BLaER1 treated with 17β-estradiol and CSF1 and Interleukin-3, amounts not matched to agents 10 nM and 100 nM (cell line): ENCODE measurements around the gene ATG7.

Experiments
- H3K27ac ChIP-seq, 11 experiments: shearing (Covaris generic); formaldehyde crosslinking; 2 replicates each; pipeline ENCODE4 v1.8.1; 2022
- H3K27me3 ChIP-seq, 11 experiments: shearing (Covaris generic); formaldehyde crosslinking; 2 replicates each; pipeline ENCODE4 v1.8.1; 2022
- H3K36me3 ChIP-seq, 11 experiments: shearing (Covaris generic); formaldehyde crosslinking; 2 replicates each; pipeline ENCODE4 v1.8.1; 2022
- H3K4me1 ChIP-seq, 10 experiments: shearing (Covaris generic); formaldehyde crosslinking; 2 replicates each; pipeline ENCODE4 v1.8.1; 2022
- H3K4me2 ChIP-seq, 11 experiments: shearing (Covaris generic); formaldehyde crosslinking; 2 replicates each; pipeline ENCODE4 v1.8.1; 2022
- H3K4me3 ChIP-seq, 10 experiments: shearing (Covaris generic); formaldehyde crosslinking; 2 replicates each; pipeline ENCODE4 v1.8.1; 2022
- H3K9ac ChIP-seq, 11 experiments: shearing (Covaris generic); formaldehyde crosslinking; 2 replicates each; pipeline ENCODE4 v1.8.1; 2022
- H3K9me3 ChIP-seq, 11 experiments: shearing (Covaris generic); formaldehyde crosslinking; replicated peaks in 1 of 11; 2 replicates each; pipeline ENCODE4 v1.8.1; 2022
- H4K20me1 ChIP-seq, 11 experiments: shearing (Covaris generic); formaldehyde crosslinking; 2 replicates each; pipeline ENCODE4 v1.8.1; 2022
- Cebpa-rat ChIP-seq, 11 experiments: shearing (Covaris generic); IDR thresholded peaks; 2 replicates each; pipeline ENCODE4 v1.8.1; 2022

Gene ATG7

DNA sequence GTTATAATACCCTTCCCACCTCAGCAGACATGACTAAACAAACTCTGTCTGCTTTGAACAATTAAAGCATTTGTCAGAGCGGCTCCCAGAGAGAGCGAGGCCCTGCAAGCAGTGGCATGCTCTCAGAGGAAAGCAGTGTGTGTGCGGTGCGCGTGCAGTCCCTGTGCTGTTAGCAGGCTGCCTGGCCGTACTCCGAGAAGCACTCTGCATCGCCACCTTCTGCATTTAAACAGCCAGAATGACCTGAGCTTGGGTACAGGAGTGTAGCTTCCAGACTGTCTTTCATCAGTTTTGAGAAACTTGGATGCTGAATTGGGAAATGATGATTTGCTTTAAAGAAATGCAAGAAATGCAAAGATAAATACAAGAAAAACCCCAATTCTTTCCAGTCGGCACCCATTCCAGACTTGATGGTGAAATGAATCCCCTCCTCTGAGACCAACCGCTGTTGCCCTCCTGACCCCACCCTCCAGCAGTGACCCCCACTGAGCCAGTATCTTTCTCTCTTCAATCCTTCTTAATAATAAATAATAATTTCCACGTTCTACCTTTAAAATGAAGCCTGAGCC, 258.0 kb downstream of the ATG7 start:
- peaks cover 0 to 80% (median 9%) of the 10 kb centered on the region in 11 experiments; a peak in 10 of 22 replicates for H4K20me1 ChIP-seq
- no peaks in the 10 kb centered on the region for H3K27me3 ChIP-seq
- peaks cover 0 to 9% (median 4%) of the 10 kb centered on the region in 11 experiments; a peak in 8 of 22 replicates for H3K9me3 ChIP-seq
- H3K4me1 ChIP-seq = no peaks in the 10 kb centered on the region
- peaks cover 0 to 84% (median 0%) of the 10 kb centered on the region in 11 experiments; a peak in 10 of 22 replicates for H3K36me3 ChIP-seq
- H3K4me2 ChIP-seq = no peak overlapping the region
- no peak overlapping the region for H3K9ac ChIP-seq
- no peak overlapping the region for H3K4me3 ChIP-seq
- TF ChIP-seq Cebpa-rat (IDR thresholded peaks at IDR 0.05) = no peak
- no peak overlapping the region for H3K27ac ChIP-seq

GRCh38 chr3:11532931-11533391, 260.8 kb downstream of the ATG7 start:
- H3K27ac ChIP-seq = no peak overlapping the region

GRCh38 chr3:11534011-11534792, 262.0 kb downstream of the ATG7 start:
- Histone ChIP-seq H3K27ac (no peak overlapping the region), H3K4me2 (no peak overlapping the region), H3K9ac (no peak overlapping the region), H3K4me1 (peaks cover 7 to 15% (median 11%) of the 10 kb centered on the region in 10 experiments; a peak in 17 of 20 replicates), H3K9me3 (no peaks in the 10 kb centered on the region), H3K27me3 (no peaks in the 10 kb centered on the region), H4K20me1 (peaks cover 0 to 96% (median 9%) of the 10 kb centered on the region in 11 experiments; a peak in 14 of 22 replicates), H3K4me3 (no peak overlapping the region), H3K36me3 (peaks cover 0 to 65% (median 0%) of the 10 kb centered on the region in 11 experiments; a peak in 6 of 22 replicates)
- no peak for TF ChIP-seq Cebpa-rat (IDR thresholded peaks at IDR 0.05)

More at GRCh38 chr3:11532931-11533391, 260.8 kb downstream of the ATG7 start:
- H3K36me3 ChIP-seq = peaks cover 0 to 72% (median 0%) of the 10 kb centered on the region in 11 experiments; a peak in 8 of 22 replicates
- H3K4me1 ChIP-seq = peaks cover 7 to 15% (median 11%) of the 10 kb centered on the region in 10 experiments; a peak in 17 of 20 replicates
- H3K4me2 ChIP-seq = no peak overlapping the region
- no peaks in the 10 kb centered on the region for H3K27me3 ChIP-seq
- no peak overlapping the region for H3K4me3 ChIP-seq
- H4K20me1 ChIP-seq = peaks cover 0 to 91% (median 9%) of the 10 kb centered on the region in 11 experiments; a peak in 14 of 22 replicates
- H3K9me3 ChIP-seq = 0 out of 22 replicates have a peak, but pooled peaks cover 0 to under 1% (median 0%) of the 10 kb centered on the region in 11 experiments
- no peak for TF ChIP-seq Cebpa-rat (IDR thresholded peaks at IDR 0.05)
- no peak overlapping the region for H3K9ac ChIP-seq

GRCh38 chr3:11534793-11535101, 262.6 kb downstream of the ATG7 start:
- H3K36me3 ChIP-seq = peaks cover 0 to 65% (median 0%) of the 10 kb centered on the region in 11 experiments; a peak in 6 of 22 replicates
- no peaks in the 10 kb centered on the region for H3K9me3 ChIP-seq
- no peak overlapping the region for H3K4me3 ChIP-seq
- H3K4me2 ChIP-seq = no peak overlapping the region
- no peak overlapping the region for H3K27ac ChIP-seq
- no peak for TF ChIP-seq Cebpa-rat (IDR thresholded peaks at IDR 0.05)
- peaks cover 7 to 15% (median 11%) of the 10 kb centered on the region in 10 experiments; a peak in 17 of 20 replicates for H3K4me1 ChIP-seq
- peaks cover 0 to 96% (median 15%) of the 10 kb centered on the region in 11 experiments; a peak in 14 of 22 replicates for H4K20me1 ChIP-seq
- no peaks in the 10 kb centered on the region for H3K27me3 ChIP-seq
- H3K9ac ChIP-seq = no peak overlapping the region

- Histone ChIP-seq H3K36me3 (peaks cover 0 to 61% (median 0%) of the 10 kb centered on the region in 11 experiments; a peak in 6 of 22 replicates), H3K4me1 (peaks cover 7 to 15% (median 11%) of the 10 kb centered on the region in 10 experiments; a peak in 17 of 20 replicates), H3K4me2 (no peak overlapping the region), H3K27ac (no peak overlapping the region), H4K20me1 (peaks cover 0 to 96% (median 16%) of the 10 kb centered on the region in 11 experiments; a peak in 14 of 22 replicates), H3K9me3 (no peaks in the 10 kb centered on the region), H3K9ac (no peak overlapping the region), H3K4me3 (no peak overlapping the region), H3K27me3 (no peaks in the 10 kb centered on the region)
- no peak for TF ChIP-seq Cebpa-rat (IDR thresholded peaks at IDR 0.05)
Measured at GRCh38 chr3:11535243-11535960, 263.2 kb downstream of the ATG7 start.

- no peak overlapping the region for H3K9ac ChIP-seq
- no peak for TF ChIP-seq Cebpa-rat (IDR thresholded peaks at IDR 0.05)
- no peak overlapping the region for H3K4me3 ChIP-seq
Measured at GRCh38 chr3:11536132-11536935, 264.1 kb downstream of the ATG7 start.

DNA sequence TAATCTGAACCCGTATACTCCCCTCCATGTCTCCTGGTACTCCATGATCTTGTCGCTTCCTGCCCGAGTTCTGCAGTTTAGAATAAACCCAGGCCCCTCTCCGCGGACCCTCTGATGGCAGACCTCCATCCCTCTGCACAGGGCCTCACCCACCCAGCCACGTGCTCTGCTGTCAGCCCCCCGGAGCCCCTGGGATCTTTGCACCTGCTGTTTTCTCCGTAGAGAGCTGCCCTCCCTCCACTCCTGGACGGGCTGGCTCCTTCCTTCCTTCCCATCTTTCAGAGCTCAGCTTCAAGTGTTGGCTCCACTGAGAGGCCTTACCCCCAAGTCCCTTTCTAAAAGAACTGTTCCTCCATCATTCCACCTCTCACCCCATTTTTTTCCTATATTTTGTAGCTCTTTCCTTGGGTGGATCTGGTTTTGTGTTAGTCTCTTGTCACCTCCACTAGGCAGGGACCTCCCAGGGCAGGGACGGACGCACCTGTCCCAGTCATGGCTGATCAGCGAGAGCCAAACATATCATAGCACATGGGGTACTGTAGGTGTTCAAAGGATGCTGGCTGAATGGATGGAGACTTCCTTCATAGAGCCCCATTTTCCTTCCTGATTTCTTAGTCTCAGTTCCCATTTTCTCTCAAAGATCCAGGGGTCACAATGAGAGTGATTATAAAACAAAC, 264.9 kb downstream of the ATG7 start:
- peaks cover 0 to 93% (median 12%) of the 10 kb centered on the region in 11 experiments; a peak in 12 of 22 replicates for H4K20me1 ChIP-seq
- H3K4me3 ChIP-seq = no peak overlapping the region
- peaks cover 0 to 60% (median 0%) of the 10 kb centered on the region in 11 experiments; a peak in 5 of 22 replicates for H3K36me3 ChIP-seq
- peaks cover 7 to 16% (median 11%) of the 10 kb centered on the region in 10 experiments; a peak in 17 of 20 replicates for H3K4me1 ChIP-seq
- no peak overlapping the region for H3K27ac ChIP-seq
- H3K9me3 ChIP-seq = no peaks in the 10 kb centered on the region
- H3K4me2 ChIP-seq = peak overlapping the region in 9 of 11 experiments; percentile 2 to 47 (median 18); a peak in 13 of 22 replicates
- no peak for TF ChIP-seq Cebpa-rat (IDR thresholded peaks at IDR 0.05)
- no peak overlapping the region for H3K9ac ChIP-seq
- no peaks in the 10 kb centered on the region for H3K27me3 ChIP-seq

More at GRCh38 chr3:11536132-11536935, 264.1 kb downstream of the ATG7 start:
- peak overlapping the region in 3 of 11 experiments; percentile 5 to 43 (median 30); a peak in 4 of 22 replicates for H3K4me2 ChIP-seq
- H3K4me1 ChIP-seq = peaks cover 7 to 15% (median 11%) of the 10 kb centered on the region in 10 experiments; a peak in 17 of 20 replicates
- H3K27ac ChIP-seq = no peak overlapping the region
- peaks cover 0 to 59% (median 0%) of the 10 kb centered on the region in 11 experiments; a peak in 6 of 22 replicates for H3K36me3 ChIP-seq
- peaks cover 0 to 93% (median 11%) of the 10 kb centered on the region in 11 experiments; a peak in 13 of 22 replicates for H4K20me1 ChIP-seq
- H3K9me3 ChIP-seq = no peaks in the 10 kb centered on the region
- H3K27me3 ChIP-seq = no peaks in the 10 kb centered on the region
